GM12892 (cell line): Measurements from ENCODE around the gene TNNT2.

Experiments used
- POLR2AphosphoS5 ChIP-seq: IDR thresholded peaks from 2 replicates; pipeline ENCODE4 v1.6.1; 2011; ENCODE audit warnings: low read depth, low read length, control low read depth
- TAF1 ChIP-seq: IDR thresholded peaks from 2 replicates; pipeline ENCODE4 v1.6.1; 2011; ENCODE audit warnings: low read depth, mild to moderate bottlenecking, control low read depth, low read length, borderline replicate concordance

DNA sequence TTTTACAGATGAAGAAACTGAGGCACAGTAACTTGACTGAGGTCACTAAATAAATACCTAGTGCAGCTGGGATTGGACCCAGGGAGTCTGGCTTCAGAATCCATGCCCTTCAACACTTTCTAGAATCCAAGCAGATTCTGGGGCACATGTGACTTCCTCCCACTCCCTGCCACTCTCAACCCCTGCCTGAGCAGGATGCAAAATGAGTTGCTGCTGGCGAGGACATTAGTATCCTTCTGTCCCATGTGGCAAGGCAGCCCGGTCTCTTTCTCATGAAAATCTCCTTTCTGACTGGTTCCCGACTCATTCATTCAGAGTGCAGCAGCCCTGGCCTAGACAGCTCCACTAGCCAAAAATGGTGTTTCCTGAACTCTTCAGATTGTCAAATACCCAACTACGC lies 28.4 kb downstream of the TNNT2 start:
- no peak for TF ChIP-seq POLR2AphosphoS5
- no peak for TF ChIP-seq TAF1
